ENCODE data around the gene INAVA.

The INAVA gene

GRCh38 chr1:200877839-200878551 lies 16.7 kb upstream of the INAVA start:
- no peak for DNase-seq

GRCh38 chr1:200880212-200880611 lies 14.5 kb upstream of the INAVA start:
- no peak for DNase-seq

- DNase-seq = no peak
Measured at GRCh38 chr1:200883118-200883517, 11.6 kb upstream of the INAVA start.

GRCh38 chr1:200885623-200886402 lies 8.9 kb upstream of the INAVA start:
- DNase-seq = no peak

GRCh38 chr1:200886594-200886993 lies 8.1 kb upstream of the INAVA start:
- no peak for DNase-seq

- no peak for DNase-seq
Measured at GRCh38 chr1:200887036-200887435, 7.7 kb upstream of the INAVA start.

- no peak for DNase-seq
Measured at GRCh38 chr1:200887772-200888348, 6.8 kb upstream of the INAVA start.

GRCh38 chr1:200888349-200888838 lies 6.3 kb upstream of the INAVA start:
- DNase-seq = no peak

GRCh38 chr1:200889571-200889970 lies 5.1 kb upstream of the INAVA start:
- no peak for DNase-seq

GRCh38 chr1:200890027-200890426 lies 4.7 kb upstream of the INAVA start:
- DNase-seq = no peak

- DNase-seq = peak; percentile 19
Measured at GRCh38 chr1:200890818-200891773, 3.6 kb upstream of the INAVA start.

GRCh38 chr1:200891774-200892157 lies 2.9 kb upstream of the INAVA start:
- no peak for DNase-seq

GRCh38 chr1:200892546-200892945 lies 2.2 kb upstream of the INAVA start:
- DNase-seq = no peak

GRCh38 chr1:200892958-200893357 lies 1.7 kb upstream of the INAVA start:
- no peak for DNase-seq

- no peak for DNase-seq
Measured at GRCh38 chr1:200893411-200893901, 1.2 kb upstream of the INAVA start.

- no peak for DNase-seq
Measured at GRCh38 chr1:200895443-200895789, 716 bp downstream of the INAVA start.

GRCh38 chr1:200895801-200896530 lies 1.3 kb downstream of the INAVA start:
- DNase-seq = no peak

GRCh38 chr1:200896531-200897196 lies 2.0 kb downstream of the INAVA start:
- DNase-seq = no peak

- no peak for DNase-seq
Measured at GRCh38 chr1:200897259-200897658, 2.6 kb downstream of the INAVA start.

- DNase-seq = no peak
Measured at GRCh38 chr1:200899015-200899386, 4.3 kb downstream of the INAVA start.

- no peak for DNase-seq
Measured at GRCh38 chr1:200899451-200899915, 4.8 kb downstream of the INAVA start.
